HepG2 (cell line): ENCODE results near the gene PCBD2. TPM values are rescaled to one million over a fixed set of nuclear protein-coding genes. Genes with fewer than 3 reads are reported as not detected.

Experiments
- ATAC-seq: fragments of 200-7000 bp; cut with Tn5 transposase; 3 replicates; pipeline ENCODE4 v1.9.1; 2020; ENCODE audit warnings: mild to moderate bottlenecking, moderate library complexity
- BruUV-seq: library from RNA; stranded (reverse); fragments of 400-500 nt; replicated peaks from 2 replicates; lab custom pipeline; 2021; lab: Mats Ljungman, UMichigan
- CTCF ChIA-PET: fragments of 300-600 bp; formaldehyde crosslinking; extraction: SDS; loops from one replicate; lab custom pipeline; 2021; ENCODE audit warnings: low total read pairs, inconsistent platforms, low intra/inter-chr PET ratio; lab: Yijun Ruan, JAX
- POLR2A ChIA-PET: fragments of 350-600 bp; sonication (Branson Sonifier 250); formaldehyde crosslinking; loops from one replicate; lab custom pipeline; 2020; ENCODE audit warnings: antibody characterized with exemption, inconsistent platforms; lab: Yijun Ruan, JAX
- DNase-seq: peaks from one replicate; pipeline ENCODE4 v3.0.0-alpha.2; 2015; ENCODE audit warnings: low spot score
- FAIRE-seq: peaks from 3 replicates; lab custom pipeline; 2011; peaks lifted over from hg19 to GRCh38; lab: Jason Lieb, UNC
- H2AFZ ChIP-seq: one replicate; pipeline ENCODE4 v1.6.1; 2011; ENCODE audit warnings: low read length, inconsistent platforms
- H3K27ac ChIP-seq: fragments of 300-600 bp; 3 replicates; pipeline ENCODE4 v1.8.0; 2011; ENCODE audit warnings: mixed run types, mild to moderate bottlenecking, mixed read lengths, low read length, inconsistent platforms; ENCODE audit not compliant: insufficient read depth; ENCODE audit errors: extremely low read length
- H3K27me3 ChIP-seq, 2 experiments: fragments of 200-600 bp in 1 of 2; 2 replicates in 1 of 2; 3 replicates in 1 of 2; pipeline versions ENCODE4 v1.6.0 to v1.8.0; 2011; ENCODE audit warnings: low read length in 2 of 2, mild to moderate bottlenecking in 2 of 2, moderate library complexity in 2 of 2, inconsistent platforms in 1 of 2; ENCODE audit not compliant: insufficient read depth in 2 of 2, control insufficient read depth in 1 of 2
- H3K36me3 ChIP-seq, 2 experiments: fragments of 200-600 bp in 1 of 2; replicated peaks in 1 of 2; 2 replicates in 1 of 2; 3 replicates in 1 of 2; pipeline versions ENCODE4 v1.5.1 to v1.8.0; 2011; ENCODE audit warnings: low read length in 2 of 2, inconsistent platforms in 1 of 2; ENCODE audit not compliant: insufficient read depth in 2 of 2, control insufficient read depth in 1 of 2
- H3K4me1 ChIP-seq: 2 replicates; pipeline ENCODE4 v1.5.1; 2012; ENCODE audit warnings: low read length, inconsistent platforms; ENCODE audit not compliant: insufficient read depth
- H3K4me2 ChIP-seq: 2 replicates; pipeline ENCODE4 v1.6.0; 2011; ENCODE audit warnings: low read depth, low read length, inconsistent platforms
- H3K4me3 ChIP-seq, 3 experiments: fragments of 200-600 bp in 1 of 3; sonication (generic), shearing (Covaris generic) in 1 of 3; replicated peaks in 1 of 3; 2 replicates each; pipeline ENCODE4 v1.5.1; 2011 to 2016; ENCODE audit warnings: low read length in 3 of 3, inconsistent platforms in 2 of 3, low read depth in 2 of 3, mild to moderate bottlenecking in 2 of 3, control low read depth in 1 of 3, mixed read lengths in 1 of 3; ENCODE audit not compliant: insufficient read depth in 1 of 3
- H3K79me2 ChIP-seq: one replicate; pipeline ENCODE4 v1.6.1; 2011; ENCODE audit warnings: low read length, inconsistent platforms; ENCODE audit not compliant: insufficient read depth
- H3K9ac ChIP-seq: 2 replicates; pipeline ENCODE4 v1.6.0; 2011; ENCODE audit warnings: mild to moderate bottlenecking, low read depth, low read length, inconsistent platforms; ENCODE audit not compliant: insufficient read depth
- H3K9me3 ChIP-seq: 2 replicates; pipeline ENCODE4 v1.5.1; 2012; ENCODE audit warnings: mild to moderate bottlenecking, low read length
- H4K20me1 ChIP-seq: 2 replicates; pipeline ENCODE4 v1.6.0; 2011; ENCODE audit warnings: inconsistent platforms, mild to moderate bottlenecking, low read length, moderate library complexity; ENCODE audit not compliant: insufficient read depth
- ELF4 ChIP-seq: sonication (generic); formaldehyde crosslinking; IDR thresholded peaks from 2 replicates; pipeline ENCODE4 v1.5.0; 2020; ENCODE audit warnings: missing genetic modification reagents, mild to moderate bottlenecking, moderate library complexity, borderline replicate concordance
- GABPB1 ChIP-seq: IDR thresholded peaks from 2 replicates; pipeline ENCODE4 v1.6.1; 2016; ENCODE audit warnings: mild to moderate bottlenecking, missing genetic modification reagents, moderate library complexity, missing compliant biosample characterization
- PLRG1 ChIP-seq: fragments of 450-650 bp; conservative IDR thresholded peaks from 2 replicates; pipeline ENCODE4 v1.6.1; 2016
- RXRA ChIP-seq: sonication (generic); formaldehyde crosslinking; IDR thresholded peaks from 2 replicates; pipeline ENCODE4 v1.5.1; 2020; ENCODE audit warnings: missing genetic modification reagents
- SIN3A ChIP-seq: IDR thresholded peaks from 2 replicates; pipeline ENCODE4 v1.6.1; 2011; ENCODE audit warnings: low read depth, mild to moderate bottlenecking, control low read depth, low read length, borderline replicate concordance
- ZNF12 ChIP-seq: sonication (generic); formaldehyde crosslinking; IDR thresholded peaks from 2 replicates; pipeline ENCODE4 v1.5.0; 2020; ENCODE audit warnings: missing genetic modification reagents
- ZNF563 ChIP-seq: sonication (generic); formaldehyde crosslinking; IDR thresholded peaks from 2 replicates; pipeline ENCODE4 v1.8.0; 2022; ENCODE audit warnings: mild to moderate bottlenecking, moderate library complexity, missing genetic modification reagents
- ZNF598 ChIP-seq: sonication (generic); formaldehyde crosslinking; IDR thresholded peaks from 2 replicates; pipeline ENCODE4 v1.5.1; 2020; ENCODE audit warnings: mild to moderate bottlenecking, missing genetic modification reagents, borderline replicate concordance
- ZNF841 ChIP-seq: sonication (generic); formaldehyde crosslinking; IDR thresholded peaks from 2 replicates; pipeline ENCODE4 v1.8.1; 2023; ENCODE audit warnings: missing genetic modification reagents, borderline replicate concordance
- ZNF883 ChIP-seq: sonication (generic); formaldehyde crosslinking; IDR thresholded peaks from 2 replicates; pipeline ENCODE4 v1.5.1; 2020; ENCODE audit warnings: mild to moderate bottlenecking, missing genetic modification reagents; ENCODE audit errors: not compliant biosample characterization
- WGBS: methylation state at CpG from one replicate; pipeline ENCODE4 v1.1.6; 2017; ENCODE audit warnings: low lambda C conversion rate; 5-methylcytosine and 5-hydroxymethylcytosine counted together
- in situ Hi-C: cut with HindIII; loops from 2 replicates; pipeline ENCODE4 v1.10.0; 2017; ENCODE audit warnings: low pct_unique_long_range_greater_than_20kb; ENCODE audit not compliant: extremely low pct_ligation_motif_present
- intact Hi-C: fragments of 100-400 bp; cut with micrococcal nuclease; formaldehyde crosslinking; loops from one replicate; pipeline ENCODE4 v1.10.0; 2022; ENCODE audit not compliant: unreplicated experiment
- polyA plus RNA-seq, 8 experiments: library from polyadenylated mRNA; depleted of rRNA in 3 of 8; stranded (reverse) in 7 of 8; unstranded in 1 of 8; fragments of >200 nt; fragmentation: Illumina TruSeq in 4 of 8; extraction: Trizol in 4 of 8; gene quantifications; 2 replicates each; pipeline versions ENCODE4 v1.2.1 to v1.2.3, GENCODE V29; 2011 to 2016; ENCODE audit warnings: low read depth in 4 of 8, missing spikeins in 1 of 8, mixed read lengths in 1 of 8; ENCODE audit not compliant: insufficient read depth in 1 of 8
- total RNA-seq, 5 experiments: library from RNA; depleted of rRNA; stranded (reverse); fragments of >200 nt; fragmentation: Illumina TruSeq; extraction: Trizol; gene quantifications; 2 replicates each; pipeline ENCODE4 v1.2.3, GENCODE V29; 2016; ENCODE audit warnings: low read depth in 1 of 5
- TF ChIP-seq, protein P1 (sequence below): sonication (generic); formaldehyde crosslinking; IDR thresholded peaks from 2 replicates; pipeline ENCODE4 v1.8.1; 2023; ENCODE audit warnings: mild to moderate bottlenecking, moderate library complexity, missing genetic modification reagents
- TF ChIP-seq, protein P2 (sequence below): sonication (generic); formaldehyde crosslinking; conservative IDR thresholded peaks from 2 replicates; pipeline ENCODE4 v1.8.0; 2022; ENCODE audit warnings: mild to moderate bottlenecking, moderate library complexity, missing genetic modification reagents

The PCBD2 gene
- total and polyA plus RNA-seq, 2 of the 13 experiments (the other 11 are each of a cell fraction or from before 2014, with no cell fraction given), result 5.5 to 12.0 TPM

DNA sequence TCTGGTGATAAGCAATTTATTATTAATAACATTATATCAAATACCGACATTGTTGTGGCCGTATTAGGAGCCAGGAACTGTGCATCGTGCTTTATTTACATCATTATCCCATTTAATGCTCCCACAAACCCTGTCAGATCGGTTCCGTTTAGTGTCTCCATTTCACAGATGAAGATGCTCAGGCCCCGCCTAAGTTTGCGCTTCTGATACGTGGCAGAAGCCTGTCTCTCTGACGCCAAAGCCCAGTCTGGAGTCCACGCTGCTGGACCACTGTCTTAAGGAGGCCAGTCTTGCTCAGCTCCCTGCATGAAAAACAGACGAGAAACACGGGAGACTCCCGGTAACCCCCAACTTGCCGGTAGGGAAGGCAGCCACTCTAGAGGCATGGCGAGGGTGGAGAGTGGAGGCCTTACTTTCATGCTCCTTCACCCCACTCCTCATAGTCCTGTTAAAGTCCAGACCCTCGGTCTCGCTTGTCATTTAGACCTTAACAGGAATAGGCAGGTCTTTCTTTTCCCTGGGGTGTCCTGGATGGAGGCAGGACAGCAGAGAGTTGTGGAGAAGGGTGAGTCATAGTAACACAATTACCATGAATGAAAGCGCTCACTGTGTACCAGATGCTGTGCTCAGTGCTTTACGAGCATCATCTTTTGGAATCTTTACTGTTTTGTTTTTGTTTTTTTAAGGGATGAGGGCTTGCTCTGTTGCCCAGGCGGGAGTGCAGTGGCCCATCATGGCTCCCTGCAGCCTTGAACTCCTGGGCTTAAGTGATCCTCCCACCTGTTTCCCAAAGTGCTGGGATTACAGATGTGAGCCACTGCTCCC is 29.9 kb upstream of the PCBD2 start:
- BruUV-seq, result no TSS peak
- H3K4me1 ChIP-seq, result peaks cover 31% of the 10 kb centered on the region
- H3K9ac ChIP-seq, result peak overlapping the region; percentile 94
- H3K36me3 ChIP-seq, result peaks cover 0 to 1% of the 10 kb centered on the region in 2 experiments; a peak in 1 of 5 replicates
- ATAC-seq (peak; percentile 50), FAIRE-seq (peak; percentile 8), DNase-seq (peak; percentile 48)
- 6% methylated on average over 16 of the region's 20 CpGs for WGBS
- H4K20me1 ChIP-seq, result no peaks in the 10 kb centered on the region
- ChIA-PET POLR2A (interaction anchor here (1.3 to 2.3 kb wide), 6 partner anchors 20 to 282 kb away, joined by 3 to 37 read pairs (median 7); partner anchors contain the start of genes C5orf24, CAMLG and PCBD2), CTCF (no interaction called here)
- peak overlapping the region; percentile 89 for H2AFZ ChIP-seq
- peak overlapping the region; percentile 72 to 96 (median 94) for H3K4me3 ChIP-seq
- peak overlapping the region; percentile 84 for H3K27ac ChIP-seq
- in situ Hi-C loops (no loop called here), intact Hi-C loops (loop anchor here (2.0 kb wide), 1 partner anchor 30 kb away; the partner anchor contains the start of gene PCBD2)
- H3K9me3 ChIP-seq, result no peaks in the 10 kb centered on the region
- peak overlapping the region; percentile 78 for H3K4me2 ChIP-seq
- H3K79me2 ChIP-seq, result peaks cover 25% of the 10 kb centered on the region
- no peaks in the 10 kb centered on the region; a peak in 1 of 5 replicates for H3K27me3 ChIP-seq
- TF ChIP-seq SIN3A, result peak; percentile 33; the same call in 1 of the 2 replicates
- TF ChIP-seq RXRA (CRISPR knock-in tag), result no peak
- TF ChIP-seq, protein P1, sequence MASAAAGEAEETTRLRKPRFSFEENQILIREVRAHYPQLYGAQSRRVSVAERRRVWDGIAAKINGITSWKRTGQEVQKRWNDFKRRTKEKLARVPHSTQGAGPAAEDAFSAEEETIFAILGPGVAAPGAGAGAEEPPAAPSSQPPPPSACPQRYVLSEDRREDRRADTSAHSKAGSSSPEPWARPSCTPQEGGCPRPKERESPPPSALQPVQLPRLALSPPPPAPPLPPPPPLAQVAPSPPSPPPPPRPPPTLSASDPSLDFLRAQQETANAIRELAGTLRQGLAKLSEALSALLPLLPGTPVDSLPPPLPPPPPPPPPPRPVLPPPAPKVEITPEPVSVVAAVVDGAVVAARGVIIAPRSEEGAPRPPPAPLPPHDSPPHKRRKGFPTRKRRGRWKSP (CRISPR knock-in tag), result no peak
- TF ChIP-seq ZNF841 (CRISPR knock-in tag), result 0 out of 2 replicates have a peak, but pooled peaks have one; percentile 19
- TF ChIP-seq ZNF12, result no peak
- TF ChIP-seq, protein P2, sequence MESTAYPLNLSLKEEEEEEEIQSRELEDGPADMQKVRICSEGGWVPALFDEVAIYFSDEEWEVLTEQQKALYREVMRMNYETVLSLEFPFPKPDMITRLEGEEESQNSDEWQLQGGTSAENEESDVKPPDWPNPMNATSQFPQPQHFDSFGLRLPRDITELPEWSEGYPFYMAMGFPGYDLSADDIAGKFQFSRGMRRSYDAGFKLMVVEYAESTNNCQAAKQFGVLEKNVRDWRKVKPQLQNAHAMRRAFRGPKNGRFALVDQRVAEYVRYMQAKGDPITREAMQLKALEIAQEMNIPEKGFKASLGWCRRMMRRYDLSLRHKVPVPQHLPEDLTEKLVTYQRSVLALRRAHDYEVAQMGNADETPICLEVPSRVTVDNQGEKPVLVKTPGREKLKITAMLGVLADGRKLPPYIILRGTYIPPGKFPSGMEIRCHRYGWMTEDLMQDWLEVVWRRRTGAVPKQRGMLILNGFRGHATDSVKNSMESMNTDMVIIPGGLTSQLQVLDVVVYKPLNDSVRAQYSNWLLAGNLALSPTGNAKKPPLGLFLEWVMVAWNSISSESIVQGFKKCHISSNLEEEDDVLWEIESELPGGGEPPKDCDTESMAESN (CRISPR knock-in tag), result no peak
- 0 out of 2 replicates have a peak, but pooled peaks have one; percentile 4 for TF ChIP-seq ELF4 (CRISPR knock-in tag)
- 0 out of 2 replicates have a peak, but pooled peaks have one; percentile 52 for TF ChIP-seq ZNF598 (CRISPR knock-in tag)
- no peak for TF ChIP-seq PLRG1
- TF ChIP-seq GABPB1 (CRISPR knock-in tag), result no peak
- no peak for TF ChIP-seq ZNF883 (CRISPR knock-in tag)
- TF ChIP-seq ZNF563 (CRISPR knock-in tag), result no peak
